Body of pancreas (tissue), 4 donors: ENCODE results near the gene VAV2. TPM values are rescaled to one million over a fixed set of nuclear protein-coding genes. Genes with fewer than 3 reads are reported as not detected.

ENCODE experiments used
- ATAC-seq: fragments of 150-250 bp; one replicate; pipeline ENCODE4 v1.9.1; 2016
- DNase-seq, 4 donors: peaks; one replicate each; pipeline ENCODE4 v3.0.0-alpha.2; 2019
- H3K27ac ChIP-seq, 4 donors: fragments of 200-600 bp; sonication (generic); 1 replicate in 3 of 4; 2 replicates in 1 of 4; pipeline versions ENCODE4 v1.5.1 to v1.6.1; 2016 to 2019; ENCODE audit warnings: mild to moderate bottlenecking in 1 of 4, mixed read lengths in 1 of 4, moderate library complexity in 1 of 4
- H3K27me3 ChIP-seq, 2 donors: fragments of 200-600 bp; sonication (generic); one replicate each; pipeline ENCODE4 v1.6.0; 2016; ENCODE audit warnings: mild to moderate bottlenecking in 1 of 2
- H3K36me3 ChIP-seq, 2 donors: fragments of 200-600 bp; sonication (generic); replicated peaks in 1 of 2; 2 replicates each; pipeline ENCODE4 v1.5.1; 2016; ENCODE audit warnings: low read depth in 2 of 2; ENCODE audit not compliant: insufficient read depth in 1 of 2
- H3K4me1 ChIP-seq: fragments of 200-600 bp; sonication (generic); one replicate; pipeline ENCODE4 v1.6.0; 2016
- H3K4me3 ChIP-seq, 2 donors: fragments of 200-600 bp; sonication (generic); 1 replicate in 1 of 2; 2 replicates in 1 of 2; pipeline ENCODE4 v1.5.1; 2016 to 2019
- H3K9me3 ChIP-seq, 3 donors: fragments of 200-600 bp; sonication (generic); 1 replicate in 2 of 3; 2 replicates in 1 of 3; pipeline ENCODE4 v1.5.1; 2016
- CTCF ChIP-seq, 7 experiments: fragments of 450-650 bp in 4 of 7; fragments of 200-600 bp in 3 of 7; sonication (generic) in 3 of 7; IDR thresholded peaks; one replicate each; pipeline ENCODE4 v1.5.1; 2016 to 2019; ENCODE audit warnings: antibody characterized with exemption in 7 of 7
- POLR2A ChIP-seq, 3 donors: fragments of 450-650 bp; IDR thresholded peaks; one replicate each; pipeline ENCODE4 v1.6.1; 2016; ENCODE audit warnings: antibody characterized with exemption in 3 of 3, mild to moderate bottlenecking in 2 of 3
- WGBS, 2 donors: methylation state at CpG; one replicate each; pipeline ENCODE4 v1.1.5; 2017; 5-methylcytosine and 5-hydroxymethylcytosine counted together
- intact Hi-C: fragments of 100-400 bp; cut with DNase I; formaldehyde crosslinking; loops from one replicate; pipeline ENCODE4 v1.15.1; 2023
- total RNA-seq, 2 donors: library from RNA; depleted of rRNA; stranded (reverse); fragments of >200 nt; gene quantifications; one replicate each; pipeline ENCODE4 v1.1.0, GENCODE V29; 2016

The VAV2 gene
- total RNA-seq, 2 donors from 2014 or later, result 31.6 to 32.3 TPM

- Histone ChIP-seq H3K4me3 (no peak overlapping the region), H3K4me1 (no peaks in the 10 kb centered on the region), H3K36me3 (no peaks in the 10 kb centered on the region), H3K27me3 (no peaks in the 10 kb centered on the region), H3K27ac (peak overlapping the region in 2 of 4 donors; percentile 16 to 50), H3K9me3 (no peaks in the 10 kb centered on the region)
- 85 to 86% methylated on average over 13 to 21 of the region's 23 CpGs for WGBS, 2 donors
- intact Hi-C loops, result no loop called here
- DNase-seq (peak in 1 of 4 donors; percentile 17), ATAC-seq (peak; percentile 28)
- TF ChIP-seq CTCF (IDR thresholded peaks at IDR 0.05) (no peak), POLR2A (IDR thresholded peaks at IDR 0.05) (no peak)
These were observed 276.7 kb downstream of the VAV2 start for GRCh38 chr9:133715295-133715865.

DNA sequence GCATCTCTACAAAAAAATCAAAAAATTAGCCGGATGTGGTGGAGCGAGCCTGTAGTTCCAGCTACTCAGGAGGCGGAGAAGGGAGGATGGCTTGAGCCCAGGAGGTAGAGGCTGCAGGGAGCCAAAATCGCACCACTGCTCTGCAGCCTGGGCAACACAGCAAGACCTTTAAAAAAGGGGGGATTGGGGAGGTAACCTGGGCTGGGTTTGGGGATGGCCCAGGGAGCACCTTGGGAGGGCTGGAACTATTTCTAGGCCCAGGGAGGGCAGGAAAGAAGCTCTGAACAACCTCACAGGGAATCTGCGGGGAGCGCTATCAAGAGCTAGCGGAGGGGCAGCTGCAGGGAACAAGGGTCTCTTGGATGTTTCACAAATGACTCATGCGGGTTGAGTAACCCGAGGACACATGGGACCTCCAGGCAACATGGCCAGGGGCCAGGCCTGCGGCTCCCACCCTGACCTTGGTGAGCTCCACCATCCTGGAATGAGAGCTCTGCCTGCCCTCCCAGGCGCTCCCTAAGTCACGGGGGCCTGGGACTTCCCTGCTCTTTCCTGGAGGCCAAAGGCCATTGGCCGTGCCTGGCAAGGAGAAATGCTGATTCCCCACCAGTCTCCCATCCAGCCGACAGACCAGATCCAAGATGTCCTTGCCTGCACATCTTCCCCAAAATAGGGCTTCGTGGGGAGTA lies 277.4 kb downstream of the VAV2 start:
- WGBS, 2 donors, result 75 to 90% methylated on average over 11 to 15 of the region's 15 CpGs
- intact Hi-C loops, result no loop called here
- DNase-seq, result peak in 2 of 4 donors; percentile 51 to 57
- no peak overlapping the region for H3K4me3 ChIP-seq
- H3K27me3 ChIP-seq, result no peaks in the 10 kb centered on the region
- peak overlapping the region in 2 of 4 donors; percentile 20 to 24 for H3K27ac ChIP-seq
- peak; percentile 23 for ATAC-seq
- H3K4me1 ChIP-seq, result no peaks in the 10 kb centered on the region
- no peaks in the 10 kb centered on the region for H3K36me3 ChIP-seq
- TF ChIP-seq POLR2A (IDR thresholded peaks at IDR 0.05) (no peak), CTCF (IDR thresholded peaks at IDR 0.05) (no peak)
- H3K9me3 ChIP-seq, result no peaks in the 10 kb centered on the region

GRCh38 chr9:133713960-133714495 lies 278.1 kb downstream of the VAV2 start:
- no peaks in the 10 kb centered on the region for H3K9me3 ChIP-seq
- TF ChIP-seq CTCF (IDR thresholded peaks at IDR 0.05) (no peak), POLR2A (IDR thresholded peaks at IDR 0.05) (no peak)
- H3K36me3 ChIP-seq, result no peaks in the 10 kb centered on the region
- H3K27ac ChIP-seq, result peak overlapping the region in 2 of 4 donors; percentile 20 to 24
- intact Hi-C loops, result no loop called here
- DNase-seq (peak in 1 of 4 donors; percentile 5), ATAC-seq (no peak)
- H3K4me1 ChIP-seq, result no peaks in the 10 kb centered on the region
- H3K4me3 ChIP-seq, result no peak overlapping the region
- 87 to 89% methylated on average over 16 to 17 of the region's 18 CpGs for WGBS, 2 donors
- H3K27me3 ChIP-seq, result no peaks in the 10 kb centered on the region

- H3K9me3 ChIP-seq, result no peaks in the 10 kb centered on the region
- no peaks in the 10 kb centered on the region for H3K36me3 ChIP-seq
- H3K27ac ChIP-seq, result no peak overlapping the region
- H3K4me3 ChIP-seq, result no peak overlapping the region
- H3K27me3 ChIP-seq, result no peaks in the 10 kb centered on the region
- intact Hi-C loops, result no loop called here
- 67 to 70% methylated on average over 12 to 23 of the region's 25 CpGs for WGBS, 2 donors
- ATAC-seq (no peak), DNase-seq (peak in 1 of 4 donors; percentile 8)
- H3K4me1 ChIP-seq, result no peaks in the 10 kb centered on the region
- TF ChIP-seq CTCF (IDR thresholded peaks at IDR 0.05) (no peak), POLR2A (IDR thresholded peaks at IDR 0.05) (no peak)
These were observed 278.8 kb downstream of the VAV2 start for GRCh38 chr9:133713150-133713959.
